Stimulated activated CD8-positive, alpha-beta memory T cell treated with anti-CD3 and anti-CD28 coated beads, Interleukin-12 subunit alpha, Interleukin-12 subunit beta, amount 100 ng/mL, for 24 hours (primary cell): ENCODE data around the gene SPECC1L.

Experiments used
- DNase-seq: peaks from one replicate; pipeline ENCODE4 v3.0.0-alpha.2; 2020; ENCODE audit errors: extremely low read depth

Gene SPECC1L

DNA sequence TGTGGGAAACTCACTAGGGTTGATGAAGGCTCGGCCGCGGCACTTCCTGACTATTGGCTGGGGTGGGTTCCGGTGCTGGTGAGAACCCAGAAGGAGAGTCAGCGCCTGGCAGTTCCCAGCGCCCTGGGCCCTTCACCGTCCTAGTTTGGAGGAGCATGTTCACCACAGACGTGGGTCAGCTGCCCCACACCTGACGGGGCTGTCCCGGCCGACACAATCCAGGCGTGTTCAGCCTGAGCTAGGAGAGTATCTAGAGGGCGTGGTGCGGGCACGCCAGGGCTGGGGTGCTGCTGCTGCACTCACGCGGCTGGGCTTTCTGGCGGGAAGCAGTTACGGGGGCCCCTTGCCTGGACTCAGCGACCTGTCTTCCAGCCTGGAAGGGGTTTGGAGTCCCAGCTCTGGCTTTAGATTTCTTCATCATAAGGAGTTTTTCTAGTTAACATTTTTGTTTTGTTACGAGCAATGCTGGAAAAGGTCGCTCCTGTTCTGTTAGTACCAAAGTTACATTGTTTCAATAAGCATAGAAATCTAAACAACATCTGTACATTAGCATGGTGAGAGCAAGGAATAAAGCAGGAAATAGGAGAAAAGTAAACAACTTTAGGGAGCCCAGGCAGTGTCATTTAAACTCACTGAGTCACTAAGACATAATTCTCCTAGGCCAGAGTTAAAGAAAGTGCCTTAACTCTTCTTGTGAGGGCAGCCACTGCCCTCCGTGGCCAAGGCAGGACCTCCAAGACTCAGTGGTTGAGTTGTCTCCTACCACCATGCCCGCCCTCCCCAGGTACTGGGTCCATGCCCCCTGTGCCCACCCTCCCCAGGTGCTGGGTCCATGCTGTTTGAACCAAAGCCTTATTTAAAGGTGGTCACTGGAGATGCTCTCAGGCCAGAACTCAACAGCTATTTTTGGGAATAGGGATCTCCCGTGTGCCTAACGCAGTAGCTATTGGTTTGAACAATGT lies 144.6 kb downstream of the SPECC1L start:
- DNase-seq = no peak

DNA sequence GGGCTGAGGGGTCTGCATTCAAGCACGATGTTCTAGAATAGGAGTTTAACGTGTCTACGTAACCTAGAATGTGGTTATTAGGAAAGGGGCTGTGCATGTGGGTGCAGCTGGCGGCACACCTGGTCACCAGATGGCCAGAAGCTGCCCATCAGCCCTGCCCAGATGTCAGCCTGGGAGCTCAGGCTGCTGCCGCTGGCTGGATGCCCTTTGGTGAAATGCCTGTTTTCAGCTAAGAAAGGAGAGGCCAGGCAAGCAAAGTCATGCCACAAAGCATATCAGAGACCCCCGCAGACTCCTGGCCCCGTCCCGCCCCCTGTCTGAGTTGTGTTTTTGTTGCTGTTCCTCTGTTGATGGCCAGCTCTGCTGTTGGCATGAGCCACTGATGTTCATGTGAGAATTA lies 145.5 kb downstream of the SPECC1L start:
- DNase-seq = no peak

DNA sequence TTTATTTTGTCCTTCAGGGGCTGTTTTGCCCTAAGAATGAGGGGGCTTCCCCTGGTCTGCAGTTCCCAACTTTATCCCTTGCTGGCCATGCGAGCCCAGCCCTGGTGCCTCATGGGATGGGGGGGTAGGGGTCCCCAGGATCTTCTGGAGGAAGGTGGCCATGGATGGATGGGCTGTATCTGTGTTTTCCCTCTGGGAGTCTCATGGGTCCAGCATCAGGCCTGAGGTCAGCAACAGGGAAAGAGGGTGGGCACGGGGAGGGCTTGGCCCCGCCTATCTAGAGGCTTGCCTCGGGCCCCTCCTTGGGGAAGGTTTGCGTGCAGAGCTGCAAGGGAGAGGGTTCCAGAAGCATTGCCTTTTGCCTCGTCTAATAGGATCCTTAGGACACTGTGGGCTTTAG lies 146.0 kb downstream of the SPECC1L start:
- no peak for DNase-seq

DNA sequence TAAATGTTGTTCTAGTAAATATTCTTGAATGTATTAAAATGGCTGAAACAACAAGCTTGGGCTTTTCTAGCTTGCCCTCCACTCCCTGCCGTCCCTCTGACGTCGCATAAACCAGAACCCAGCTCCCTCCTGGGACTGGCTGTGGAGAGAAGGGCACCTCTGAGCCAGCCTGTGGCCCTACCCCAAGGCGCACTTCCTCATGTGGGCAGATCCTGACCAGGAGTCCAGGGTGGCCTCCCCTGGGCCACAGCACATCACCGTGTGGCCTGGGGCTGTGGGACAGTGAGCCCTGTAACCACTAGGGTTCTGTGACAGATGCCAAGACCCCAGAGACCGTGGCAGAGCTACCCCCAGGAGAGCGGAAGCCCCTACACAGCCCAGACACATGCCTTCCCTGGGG lies 146.6 kb downstream of the SPECC1L start:
- DNase-seq = no peak

DNA sequence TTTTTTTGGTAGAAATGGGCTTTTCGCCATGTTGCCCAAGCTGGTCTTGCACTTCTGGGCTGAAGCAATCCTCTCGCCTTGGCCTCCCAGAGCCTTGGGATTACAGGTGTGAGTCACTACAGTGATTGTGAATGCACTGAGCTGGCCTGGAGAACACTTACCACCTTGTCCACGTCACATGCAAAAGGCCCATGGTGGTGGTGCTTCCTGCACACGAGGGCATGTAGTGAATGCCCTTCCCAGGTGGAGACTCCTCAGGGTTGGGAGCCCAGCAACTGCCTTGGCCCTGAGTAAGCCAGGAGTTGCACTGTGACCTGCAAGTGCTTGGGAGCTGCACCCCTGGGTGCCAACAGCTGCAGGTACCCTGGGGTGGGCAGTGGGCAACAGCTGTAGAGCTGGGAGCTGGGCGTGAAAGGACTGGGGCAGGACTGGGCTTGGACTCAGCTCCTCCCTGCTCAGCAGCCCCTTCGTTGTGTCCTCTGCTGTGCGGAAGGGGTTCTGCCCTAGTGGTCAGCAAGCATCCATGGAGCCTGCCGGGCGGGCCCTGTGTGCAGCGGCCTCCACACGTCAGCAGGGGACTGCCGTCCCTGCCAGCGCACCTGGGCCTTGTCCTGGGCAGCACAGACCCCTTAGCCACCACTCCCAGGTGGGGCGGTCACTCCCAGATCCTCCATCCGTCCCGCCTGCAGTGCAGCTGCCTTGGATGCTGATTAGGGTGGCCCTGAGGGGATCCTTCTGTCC lies 147.4 kb downstream of the SPECC1L start:
- DNase-seq = no peak

DNA sequence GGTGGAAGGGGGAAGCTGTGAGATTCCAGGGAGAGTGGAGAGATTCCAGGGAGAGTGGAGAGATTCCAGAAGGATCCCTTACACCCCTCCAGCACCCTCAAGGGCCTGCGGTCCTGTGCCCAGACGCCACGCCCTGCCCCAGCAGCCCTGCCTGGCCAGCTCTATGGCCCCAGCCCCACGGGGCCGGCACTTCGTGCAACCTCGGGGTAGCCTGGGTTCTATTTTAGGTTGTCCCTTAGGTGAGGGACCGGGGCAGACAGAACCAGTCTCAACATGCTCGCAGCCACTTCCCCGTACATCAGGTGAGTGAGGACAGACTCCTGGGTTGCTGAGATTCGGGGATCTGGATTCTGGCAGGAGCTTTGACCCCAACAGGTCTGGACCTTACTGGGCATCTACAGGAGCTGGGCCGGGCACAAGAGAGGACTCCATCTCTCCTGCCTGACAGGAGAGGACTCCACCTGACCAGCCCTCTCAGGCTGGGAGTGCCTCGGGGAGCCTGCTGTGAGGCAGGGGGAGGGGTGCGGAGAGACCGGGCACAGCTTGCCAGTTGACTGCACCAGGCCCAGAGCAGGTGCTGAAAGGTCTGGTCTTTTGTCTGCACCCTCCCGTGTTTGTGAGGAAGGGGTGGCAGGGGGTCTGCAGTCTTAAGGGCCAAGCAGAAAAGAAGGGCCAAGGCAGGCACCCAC lies 148.3 kb downstream of the SPECC1L start:
- DNase-seq = no peak

DNA sequence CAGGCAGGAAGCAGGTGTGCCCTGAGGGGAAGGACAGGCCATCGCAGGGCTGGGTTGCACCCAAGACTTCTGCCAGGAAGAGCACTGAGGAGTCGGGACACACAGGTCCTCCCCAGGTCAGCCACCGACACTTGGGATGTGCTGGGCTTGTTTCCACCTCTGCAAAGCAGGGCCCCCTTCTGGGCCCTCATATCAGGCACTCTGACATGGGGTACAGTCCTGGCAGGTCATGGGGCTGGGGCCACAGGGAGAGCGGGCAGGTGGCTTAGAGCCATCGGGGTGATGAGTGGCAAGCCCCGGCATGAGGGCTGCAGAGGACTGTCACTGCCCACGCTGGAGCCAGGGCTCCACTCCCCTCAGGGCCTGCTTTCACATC lies 148.8 kb downstream of the SPECC1L start:
- no peak for DNase-seq

DNA sequence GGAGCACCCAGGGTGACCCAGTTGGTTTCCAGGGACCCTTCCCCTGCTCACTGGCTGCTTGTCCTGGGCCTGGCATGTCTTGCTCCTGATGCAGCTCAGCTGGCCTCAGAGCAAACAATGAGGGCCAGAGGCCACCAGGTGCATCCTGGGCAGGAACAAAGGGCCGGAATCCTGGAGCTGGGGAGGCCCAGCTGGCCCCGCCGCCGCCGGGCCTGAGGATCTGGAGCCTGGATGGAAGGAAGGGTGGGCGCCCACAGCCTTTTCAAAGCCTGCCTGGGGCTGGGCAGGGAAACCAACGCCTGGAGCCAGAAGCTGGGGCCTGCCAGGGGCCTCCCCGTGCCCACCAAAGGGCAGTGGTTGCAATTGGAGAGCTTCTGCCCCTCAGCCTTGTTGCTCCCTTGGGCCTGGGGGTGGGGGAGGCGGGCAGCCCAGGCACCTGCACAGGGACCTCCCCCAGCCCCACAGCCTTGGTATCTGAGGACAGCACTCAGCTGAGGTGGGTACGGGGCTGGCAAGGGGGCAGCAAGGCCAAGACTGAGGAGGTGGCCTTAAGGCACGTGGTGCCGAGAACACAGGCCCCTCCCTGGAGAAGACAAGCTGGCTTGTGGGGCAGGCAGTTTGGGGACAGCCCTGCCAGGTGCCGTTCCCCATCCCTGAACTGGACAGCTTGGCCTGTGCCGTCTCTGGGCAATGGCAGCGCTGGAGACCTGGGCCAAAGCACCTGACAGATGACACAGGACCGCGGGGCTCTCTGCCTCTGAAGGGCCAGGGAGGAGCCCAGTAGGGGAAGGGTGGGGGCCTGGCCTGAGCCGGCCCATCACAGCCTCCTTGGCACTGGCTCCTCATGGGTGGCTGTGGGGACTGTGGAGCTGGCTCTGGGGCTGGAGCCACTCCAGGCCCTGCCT lies 149.7 kb downstream of the SPECC1L start:
- no peak for DNase-seq

DNA sequence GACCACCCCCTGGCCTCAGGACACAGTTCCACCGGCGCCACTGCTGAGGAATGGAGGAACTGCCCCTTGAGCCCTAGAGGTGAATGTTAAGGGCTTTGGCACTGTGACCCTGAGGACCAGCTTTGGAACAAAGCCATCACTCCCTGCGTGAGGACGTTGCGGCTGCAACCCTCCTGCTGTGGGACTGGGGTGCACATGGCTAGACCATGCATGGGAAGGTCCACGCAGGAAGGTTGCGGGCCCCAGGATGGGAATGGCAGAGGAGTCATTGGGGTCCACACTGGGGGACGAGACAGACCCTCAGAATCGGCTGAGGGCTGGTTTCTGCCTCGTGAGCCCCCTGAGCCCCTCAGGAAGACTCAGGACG lies 150.3 kb downstream of the SPECC1L start:
- DNase-seq = no peak

DNA sequence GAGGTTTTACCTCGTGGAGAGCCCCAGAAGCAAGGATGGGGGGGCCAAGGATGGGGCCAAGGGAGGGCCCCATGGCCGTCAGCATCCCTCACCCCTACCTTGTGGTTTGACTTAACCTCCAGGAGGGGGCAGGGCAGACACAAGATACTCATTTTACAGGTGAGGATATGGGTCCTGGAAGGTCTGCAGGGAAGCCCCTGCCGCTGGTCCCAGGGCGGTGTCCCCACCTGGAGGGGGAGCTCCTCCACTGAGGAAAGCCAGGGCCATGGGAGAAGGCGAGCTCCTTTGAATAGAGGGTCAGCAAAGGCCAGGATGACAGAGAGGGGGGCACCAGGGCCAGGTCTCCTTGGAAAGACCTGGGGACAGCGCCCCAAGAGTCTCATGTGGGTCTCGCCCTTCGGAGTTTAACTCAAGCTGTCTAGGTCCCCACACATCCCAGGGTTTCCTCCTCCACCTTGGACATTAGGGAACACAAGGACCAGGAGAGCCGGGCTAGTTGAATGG lies 150.8 kb downstream of the SPECC1L start:
- DNase-seq = no peak

DNA sequence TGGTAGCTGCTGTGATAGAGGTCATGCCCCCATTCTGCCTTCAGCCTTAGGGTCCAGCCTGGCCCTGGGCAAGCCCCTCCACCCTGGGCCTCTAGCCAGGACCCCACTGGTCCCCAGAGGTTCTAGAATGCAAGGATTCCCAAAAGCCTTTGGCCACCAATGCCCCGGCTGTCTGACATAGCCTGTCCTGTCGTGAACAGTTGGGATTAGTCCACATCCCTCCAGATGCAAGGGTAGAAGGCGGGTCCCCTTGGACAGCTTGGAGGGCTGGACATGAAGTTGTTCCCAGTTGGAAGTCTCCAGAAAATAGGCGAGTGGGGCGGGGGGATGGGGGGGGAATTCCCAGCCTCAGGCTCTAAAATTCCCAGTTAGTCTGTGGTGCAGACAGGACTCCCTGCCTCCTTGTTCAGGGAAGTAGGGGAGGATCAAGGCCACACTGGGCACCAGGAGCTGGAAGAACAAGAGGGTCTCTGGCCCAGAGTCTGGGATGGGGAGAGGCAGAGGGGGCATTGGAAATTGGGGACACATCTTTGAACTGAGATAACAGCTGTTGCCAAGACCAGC lies 151.6 kb downstream of the SPECC1L start:
- DNase-seq = no peak

DNA sequence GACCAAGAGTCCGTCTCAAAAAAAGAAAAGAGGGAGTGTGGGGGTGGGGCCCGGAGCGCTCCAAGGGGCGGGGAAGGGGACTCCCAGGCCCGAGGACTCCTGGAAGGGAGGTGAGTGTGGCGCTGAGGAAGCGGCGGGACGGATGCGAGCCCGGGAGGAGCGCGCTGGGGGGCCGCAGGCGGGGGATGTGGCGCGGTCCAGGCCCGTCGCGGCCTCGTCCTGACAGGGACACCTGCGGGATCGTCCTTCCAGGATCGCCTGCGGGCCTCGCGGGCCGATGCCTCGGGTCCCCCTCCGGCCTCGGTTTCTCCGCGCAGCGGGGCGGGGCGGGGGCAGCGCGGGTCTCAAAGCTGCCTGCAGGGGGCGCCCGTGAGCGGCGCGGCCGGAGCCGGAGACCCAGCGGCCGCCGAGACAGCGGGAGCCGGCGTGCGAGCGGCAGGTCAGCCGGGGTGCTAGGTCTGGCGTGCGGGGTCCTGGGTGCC lies 152.9 kb downstream of the SPECC1L start:
- no peak for DNase-seq

DNA sequence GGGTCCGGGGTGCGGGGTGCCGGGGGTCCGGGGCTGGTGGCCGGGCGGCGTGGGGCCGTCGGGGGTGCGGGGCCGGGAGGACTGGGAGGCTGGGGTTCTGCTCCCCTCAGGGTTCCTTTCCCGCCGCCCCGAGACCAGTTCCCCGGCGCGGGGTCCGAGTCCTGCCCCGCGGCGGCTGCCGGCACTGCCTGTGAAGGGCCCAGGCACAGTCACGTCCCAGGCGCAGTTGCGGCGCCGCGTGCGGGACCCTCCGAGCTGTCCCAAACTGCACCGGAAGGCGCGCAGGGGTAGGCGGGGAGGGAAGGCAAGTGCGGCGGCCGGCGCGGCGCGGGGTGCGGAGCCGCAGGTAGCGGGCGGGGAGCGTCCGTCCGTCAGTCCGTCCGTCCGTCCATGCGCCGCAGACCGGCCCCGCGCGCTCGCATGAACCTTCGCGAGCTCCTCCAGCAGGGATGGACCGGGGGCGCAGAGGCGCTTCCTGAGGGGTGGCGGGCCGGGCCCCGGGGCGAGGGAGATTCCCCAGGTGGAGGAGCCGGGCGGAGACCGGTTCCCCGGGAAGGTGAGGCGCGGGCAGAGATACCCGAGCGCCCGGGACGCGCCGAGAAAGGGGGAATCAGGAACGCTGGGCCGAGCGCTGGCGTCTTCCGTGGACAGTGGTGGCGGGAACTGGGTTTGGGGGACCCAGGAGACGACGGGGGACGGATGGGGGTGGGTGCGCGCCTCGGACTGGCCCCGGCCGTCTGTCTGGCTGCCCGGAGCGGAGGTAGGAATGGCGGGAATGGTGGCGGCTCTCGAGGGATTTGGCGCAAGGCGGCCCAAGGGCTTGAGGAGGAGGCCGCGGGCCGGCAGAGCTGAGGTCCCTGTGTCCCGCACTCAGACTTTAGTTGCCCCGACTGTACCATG lies 153.6 kb downstream of the SPECC1L start:
- DNase-seq = no peak

DNA sequence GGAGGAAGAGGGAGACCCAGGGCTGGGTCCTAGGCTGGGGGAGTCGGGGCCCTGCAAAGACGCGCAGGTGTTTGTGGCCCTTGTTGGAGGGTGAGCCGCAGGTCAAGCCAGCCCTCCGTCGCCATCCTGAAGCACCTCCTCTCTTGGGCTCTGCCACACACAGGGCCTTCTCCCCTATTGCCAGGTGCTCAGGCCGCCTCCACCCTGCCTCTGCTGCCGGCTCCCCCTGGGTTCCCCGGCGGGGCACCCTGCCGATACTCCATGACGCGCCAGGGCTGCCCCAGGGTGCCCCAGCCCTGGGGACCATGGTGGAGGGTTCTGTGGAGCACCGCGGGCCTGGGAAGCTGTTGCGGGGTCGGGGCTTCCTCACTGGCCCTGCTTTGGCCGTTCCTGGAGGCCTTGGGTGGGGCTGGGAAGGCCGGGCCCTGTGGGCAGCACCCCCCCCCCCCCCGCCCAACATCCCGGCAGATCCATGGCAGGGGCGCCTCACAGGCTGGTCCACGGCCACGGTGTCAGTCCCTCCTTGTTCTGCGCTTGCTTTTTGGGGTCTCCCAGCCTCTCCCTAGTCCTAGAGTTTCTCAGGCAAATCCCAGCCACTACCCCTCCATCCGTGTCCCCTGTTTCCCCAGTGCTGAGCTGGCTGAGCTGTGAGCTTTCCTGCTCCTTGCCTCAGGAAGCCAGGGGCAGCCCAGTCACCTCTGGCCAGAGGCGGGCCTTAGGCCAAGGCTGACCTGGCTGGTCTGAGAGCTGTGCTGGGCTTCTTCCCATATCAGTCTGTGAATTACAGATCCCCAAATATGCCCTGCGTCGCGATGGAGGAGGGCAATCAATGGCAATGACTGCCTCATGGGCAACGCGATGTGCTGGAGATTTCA lies 154.5 kb downstream of the SPECC1L start:
- DNase-seq = no peak

DNA sequence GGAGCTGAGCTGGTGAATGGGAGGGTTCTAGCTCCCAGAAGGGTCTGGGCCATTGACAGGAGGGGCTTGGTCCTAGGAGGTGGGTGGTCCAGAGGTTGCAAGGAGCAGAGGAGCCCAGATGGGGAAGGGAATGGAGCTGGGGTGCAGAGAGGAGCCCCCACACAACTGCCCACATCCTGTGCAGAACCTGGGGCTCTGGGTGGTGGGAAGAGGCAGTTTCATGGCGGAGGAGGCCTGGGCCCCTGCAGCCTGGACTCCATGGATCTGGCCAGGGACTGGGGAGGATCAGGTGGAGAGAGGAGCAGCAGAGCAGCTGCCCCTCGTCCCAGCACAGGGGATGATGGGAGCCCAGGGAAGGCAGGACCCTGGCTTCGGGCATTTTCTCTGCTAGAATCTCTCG lies 155.8 kb downstream of the SPECC1L start:
- DNase-seq = no peak

DNA sequence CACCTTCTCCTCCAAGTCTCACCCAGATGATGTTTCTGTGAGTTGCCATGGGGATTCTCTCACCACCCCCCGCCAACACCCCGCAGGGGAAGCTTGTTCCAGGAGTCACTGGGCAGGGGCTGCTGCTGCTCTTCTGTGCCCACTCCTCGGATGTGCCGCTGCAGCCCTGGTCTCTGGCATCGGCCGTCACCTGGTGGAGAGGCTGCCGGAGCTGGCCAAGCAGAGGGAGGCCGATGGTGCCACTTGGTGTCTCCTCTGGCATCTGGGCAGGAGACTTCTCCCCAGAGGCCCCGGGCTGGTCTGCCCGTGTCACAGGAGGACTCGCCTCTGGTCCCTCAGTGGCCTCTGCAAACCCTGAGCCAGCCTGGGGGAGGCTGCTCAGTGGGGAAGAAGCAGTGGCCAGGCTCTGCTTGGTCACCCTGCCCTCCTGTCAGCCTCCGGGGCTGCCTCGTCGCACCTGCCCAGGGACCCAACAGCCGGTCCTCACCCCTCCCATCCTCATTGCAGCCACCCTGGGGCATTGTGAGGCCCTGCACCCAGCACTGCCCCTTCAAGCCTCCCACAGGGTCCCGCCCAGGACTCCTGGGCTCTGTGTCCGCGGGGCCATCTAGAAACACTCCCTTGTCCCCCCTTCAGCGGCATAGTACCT lies 156.3 kb downstream of the SPECC1L start:
- no peak for DNase-seq

DNA sequence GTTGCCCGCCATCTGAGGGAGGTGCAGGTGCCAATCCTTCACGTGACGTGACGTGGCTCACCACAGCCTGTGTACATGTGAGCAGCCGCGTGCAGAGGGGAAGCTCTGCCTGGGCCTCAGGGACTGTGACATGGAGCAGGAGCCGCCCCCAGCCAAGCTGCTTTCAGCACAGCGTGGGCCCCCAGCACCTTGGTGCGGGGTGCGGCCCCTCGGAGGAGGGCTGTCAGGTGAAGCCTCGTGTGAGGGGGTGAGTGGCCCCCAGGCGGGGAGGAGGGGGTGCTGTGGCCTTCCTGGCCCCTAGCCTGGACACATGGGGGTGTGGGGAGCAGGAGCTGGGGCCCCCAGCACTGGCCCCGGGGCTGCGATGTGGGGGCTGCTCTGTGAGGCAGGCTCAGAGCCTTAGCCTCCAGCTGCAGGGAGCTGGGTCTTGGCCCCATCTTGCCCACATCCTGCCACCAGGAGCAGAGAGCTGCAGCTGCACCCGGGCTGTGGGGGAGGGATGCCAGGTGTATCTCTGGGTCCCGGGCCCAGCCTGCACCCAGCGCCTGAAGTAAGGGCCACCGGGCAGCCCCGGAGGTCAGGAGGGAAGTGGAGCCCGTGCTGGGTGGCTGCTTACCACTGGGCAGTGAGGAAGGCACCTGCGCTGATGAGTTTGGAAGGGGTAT lies 157.0 kb downstream of the SPECC1L start, which contains the start of gene ADORA2A:
Gene ADORA2A, plus strand, starts transcription at position 100 of the 665 bp plus-strand sequence. CDS start 5,806 bp downstream, outside the sequence.
- no peak for DNase-seq
